ENCODE data around the gene XRCC5. TPM values are rescaled to one million over a fixed set of nuclear protein-coding genes. Genes with fewer than 3 reads are reported as not detected.

XRCC5 gene
- total RNA-seq, 2 donors from 2014 or later, result 492 to 493 TPM

DNA sequence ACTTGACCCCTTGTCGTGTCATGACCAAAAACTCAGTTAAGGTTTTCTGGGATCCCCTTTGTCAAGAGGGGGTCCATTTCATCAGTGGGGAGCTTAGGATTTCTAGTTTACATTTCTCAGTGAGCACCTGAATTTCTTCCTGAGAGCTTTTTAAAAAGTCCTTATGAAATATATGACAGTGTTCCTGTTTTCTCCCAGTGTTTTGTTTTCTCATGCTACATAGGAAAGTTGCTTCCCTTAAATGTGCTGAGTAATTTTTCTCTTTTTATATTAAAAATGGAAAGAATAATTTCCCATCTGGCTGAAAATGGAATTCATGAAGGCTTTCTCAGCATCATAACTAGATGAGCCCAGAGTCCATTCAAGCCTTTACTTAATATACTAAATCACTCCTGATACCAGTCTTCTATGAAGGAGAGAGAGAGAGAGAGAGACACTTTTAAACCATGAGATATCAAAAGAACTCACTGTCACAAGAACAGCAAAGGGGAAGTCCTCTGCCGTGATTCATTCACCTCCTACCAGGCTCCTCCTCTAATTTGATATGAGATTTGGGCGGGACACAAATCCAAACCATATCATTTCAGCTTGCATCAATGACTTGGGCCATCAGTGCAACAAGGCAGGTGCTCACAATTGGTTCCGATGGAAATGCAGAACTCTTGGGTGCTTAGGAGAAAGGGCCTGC, 61.1 kb downstream of the XRCC5 start:
- no peaks in the 10 kb centered on the region for H3K9me3 Mint-ChIP-seq
- H3K27ac ChIP-seq (ENCODE audit: low read depth, low read length), result no peak overlapping the region
- H3K4me1 ChIP-seq (ENCODE audit: control insufficient read depth, insufficient read depth, low read length), result no peaks in the 10 kb centered on the region
- H3K27ac Mint-ChIP-seq, result peak overlapping the region; percentile 37
- H3K27me3 Mint-ChIP-seq (ENCODE audit: insufficient read depth), result no peaks in the 10 kb centered on the region
- H3K9me3 ChIP-seq (ENCODE audit: control insufficient read depth, low read length), result no peaks in the 10 kb centered on the region
- H3K4me3 ChIP-seq (ENCODE audit: low read length), result no peak overlapping the region
- H3K4me1 Mint-ChIP-seq, result no peaks in the 10 kb centered on the region
- WGBS, 2 experiments (ENCODE audit: insufficient coverage in 1 of 2, insufficient read length in 1 of 2), result 95 to 100% methylated on average over 1 to 4 of the region's 4 CpGs
- H3K4me3 Mint-ChIP-seq, result no peak overlapping the region
- DNase-seq, result no peak
- TF ChIP-seq, protein P1, sequence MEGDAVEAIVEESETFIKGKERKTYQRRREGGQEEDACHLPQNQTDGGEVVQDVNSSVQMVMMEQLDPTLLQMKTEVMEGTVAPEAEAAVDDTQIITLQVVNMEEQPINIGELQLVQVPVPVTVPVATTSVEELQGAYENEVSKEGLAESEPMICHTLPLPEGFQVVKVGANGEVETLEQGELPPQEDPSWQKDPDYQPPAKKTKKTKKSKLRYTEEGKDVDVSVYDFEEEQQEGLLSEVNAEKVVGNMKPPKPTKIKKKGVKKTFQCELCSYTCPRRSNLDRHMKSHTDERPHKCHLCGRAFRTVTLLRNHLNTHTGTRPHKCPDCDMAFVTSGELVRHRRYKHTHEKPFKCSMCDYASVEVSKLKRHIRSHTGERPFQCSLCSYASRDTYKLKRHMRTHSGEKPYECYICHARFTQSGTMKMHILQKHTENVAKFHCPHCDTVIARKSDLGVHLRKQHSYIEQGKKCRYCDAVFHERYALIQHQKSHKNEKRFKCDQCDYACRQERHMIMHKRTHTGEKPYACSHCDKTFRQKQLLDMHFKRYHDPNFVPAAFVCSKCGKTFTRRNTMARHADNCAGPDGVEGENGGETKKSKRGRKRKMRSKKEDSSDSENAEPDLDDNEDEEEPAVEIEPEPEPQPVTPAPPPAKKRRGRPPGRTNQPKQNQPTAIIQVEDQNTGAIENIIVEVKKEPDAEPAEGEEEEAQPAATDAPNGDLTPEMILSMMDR (conservative IDR thresholded peaks at IDR 0.05), result no peak
- H3K9ac ChIP-seq (ENCODE audit: extremely low read depth, low read length, poor library complexity, severe bottlenecking), result no peak overlapping the region
- H3K36me3 Mint-ChIP-seq (ENCODE audit: low read depth), result peaks cover 84% of the 10 kb centered on the region
- peaks cover 99% of the 10 kb centered on the region for H3K36me3 ChIP-seq (ENCODE audit: control insufficient read depth, insufficient read depth, low read length)
- H3K27me3 ChIP-seq (ENCODE audit: control insufficient read depth, insufficient read depth, low read length, poor library complexity, severe bottlenecking), result no peaks in the 10 kb centered on the region

DNA sequence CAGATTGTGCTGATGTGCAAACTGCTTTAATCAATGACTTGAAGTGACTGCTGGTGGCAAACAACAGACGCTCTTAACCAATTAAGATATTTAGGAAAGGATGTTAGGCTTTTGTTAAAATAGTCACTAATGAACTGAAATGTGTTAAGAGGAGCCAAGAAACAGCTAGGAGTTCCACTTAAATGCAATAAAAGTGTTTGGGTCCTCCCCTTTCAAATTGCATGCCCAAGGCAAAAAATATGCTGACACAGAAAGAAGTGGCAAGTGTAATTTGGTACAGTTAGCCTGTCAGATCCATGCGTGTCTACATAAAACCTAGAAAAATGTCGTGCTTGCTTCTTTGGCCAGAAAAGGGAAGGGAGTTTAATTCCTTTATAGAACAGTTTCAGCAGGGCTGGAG, 61.9 kb downstream of the XRCC5 start:
- WGBS, 2 experiments (ENCODE audit: insufficient coverage in 1 of 2, insufficient read length in 1 of 2), result 96 to 100% methylated on average over 3 of the region's 3 CpGs
- Histone ChIP-seq H3K36me3 (ENCODE audit: control insufficient read depth, insufficient read depth, low read length) (peaks cover 99% of the 10 kb centered on the region), H3K9me3 (ENCODE audit: control insufficient read depth, low read length) (no peaks in the 10 kb centered on the region), H3K4me1 (ENCODE audit: control insufficient read depth, insufficient read depth, low read length) (no peaks in the 10 kb centered on the region), H3K27ac (ENCODE audit: low read depth, low read length) (no peak overlapping the region), H3K9ac (ENCODE audit: extremely low read depth, low read length, poor library complexity, severe bottlenecking) (no peak overlapping the region), H3K4me3 (ENCODE audit: low read length) (no peak overlapping the region), H3K27me3 (ENCODE audit: control insufficient read depth, insufficient read depth, low read length, poor library complexity, severe bottlenecking) (no peaks in the 10 kb centered on the region)
- Mint-ChIP-seq H3K9me3 (no peaks in the 10 kb centered on the region), H3K4me1 (no peaks in the 10 kb centered on the region), H3K27me3 (ENCODE audit: insufficient read depth) (no peaks in the 10 kb centered on the region), H3K36me3 (ENCODE audit: low read depth) (peaks cover 85% of the 10 kb centered on the region), H3K27ac (no peak overlapping the region), H3K4me3 (no peak overlapping the region)
- TF ChIP-seq, protein P1 (conservative IDR thresholded peaks at IDR 0.05), result no peak
- DNase-seq, result no peak

DNA sequence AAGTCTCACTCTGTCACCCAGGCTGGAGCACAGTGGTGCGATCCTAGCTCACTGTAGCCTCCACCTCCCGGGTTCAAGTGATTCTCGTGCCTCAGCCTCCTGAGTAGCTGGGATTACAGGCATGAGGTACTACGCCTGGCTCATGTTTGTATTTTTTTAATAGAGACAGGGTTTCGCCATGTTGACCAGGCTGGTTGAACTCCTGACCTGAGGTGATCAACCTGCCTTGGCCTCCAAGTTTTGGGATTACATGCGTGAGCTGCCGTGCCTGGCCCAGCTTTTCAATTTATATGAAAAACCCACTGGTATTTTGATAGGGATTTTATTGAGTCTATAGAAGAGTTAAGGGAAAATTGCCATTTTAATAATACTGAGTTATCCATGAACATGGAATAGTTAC, 63.3 kb downstream of the XRCC5 start:
- H3K4me1 Mint-ChIP-seq, result peaks cover 2% of the 10 kb centered on the region
- Histone ChIP-seq H3K4me1 (ENCODE audit: control insufficient read depth, insufficient read depth, low read length) (no peaks in the 10 kb centered on the region), H3K9me3 (ENCODE audit: control insufficient read depth, low read length) (no peaks in the 10 kb centered on the region), H3K4me3 (ENCODE audit: low read length) (no peak overlapping the region), H3K27me3 (ENCODE audit: control insufficient read depth, insufficient read depth, low read length, poor library complexity, severe bottlenecking) (no peaks in the 10 kb centered on the region), H3K9ac (ENCODE audit: extremely low read depth, low read length, poor library complexity, severe bottlenecking) (no peak overlapping the region), H3K36me3 (ENCODE audit: control insufficient read depth, insufficient read depth, low read length) (peaks cover 98% of the 10 kb centered on the region), H3K27ac (ENCODE audit: low read depth, low read length) (no peak overlapping the region)
- TF ChIP-seq, protein P1 (conservative IDR thresholded peaks at IDR 0.05), result no peak
- 88 to 93% methylated on average over 4 to 7 of the region's 7 CpGs for WGBS, 2 experiments (ENCODE audit: insufficient coverage in 1 of 2, insufficient read length in 1 of 2)
- H3K4me3 Mint-ChIP-seq, result no peak overlapping the region
- H3K36me3 Mint-ChIP-seq (ENCODE audit: low read depth), result peaks cover 83% of the 10 kb centered on the region
- no peak for DNase-seq
- H3K27ac Mint-ChIP-seq, result no peak overlapping the region
- no peaks in the 10 kb centered on the region for H3K9me3 Mint-ChIP-seq
- H3K27me3 Mint-ChIP-seq (ENCODE audit: insufficient read depth), result no peaks in the 10 kb centered on the region
